ENCODE measurements around the gene ENGASE.

ENGASE gene

DNA sequence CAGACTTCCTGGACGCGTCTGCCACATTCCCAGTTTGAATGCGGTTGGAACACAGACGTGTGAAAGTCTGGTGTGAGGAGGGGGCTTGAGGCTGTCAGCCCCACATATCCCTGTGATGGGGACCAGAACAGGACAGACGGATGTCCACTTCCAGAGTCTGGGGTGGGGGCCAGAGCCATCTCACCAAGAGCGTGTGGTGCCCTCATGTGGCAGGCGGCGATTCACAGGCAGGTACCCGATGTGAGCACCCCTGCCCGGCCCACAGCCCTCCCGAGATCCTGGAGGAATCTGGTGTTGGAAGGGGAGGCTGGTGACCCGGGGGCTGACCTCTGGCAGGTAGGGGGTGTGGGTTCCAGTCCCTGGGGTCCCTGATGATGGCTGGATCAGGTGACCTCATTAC lies 51.5 kb downstream of the ENGASE start:
- no peaks in the 10 kb centered on the region for H3K79me1 ChIP-seq (ENCODE audit: low read depth, low read length)
- H4K8ac ChIP-seq (ENCODE audit: low read depth, low read length): peak overlapping the region; percentile 19
- no peak overlapping the region for H2BK15ac ChIP-seq (ENCODE audit: low read length)
- peak overlapping the region; percentile 65 for H3K18ac ChIP-seq (ENCODE audit: low read length)
- WGBS, 2 donors (ENCODE audit: extremely low coverage in 2 of 2, insufficient read length in 2 of 2, insufficient replicate concordance in 1 of 2): no CpG with 5 or more reads among the region's 12 CpGs
- peak overlapping the region; percentile 79 for H3K9ac ChIP-seq (ENCODE audit: low read depth, low read length, poor library complexity)
- no peaks in the 10 kb centered on the region for H3K36me3 ChIP-seq (replicated peaks in 1 of 2; ENCODE audit: control insufficient read depth in 2 of 2, insufficient read depth in 2 of 2, low read length in 2 of 2)
- peak overlapping the region; percentile 75 for H3K23ac ChIP-seq (ENCODE audit: low read depth, low read length, poor library complexity)
- no peak overlapping the region for H3K27ac ChIP-seq (replicated peaks; ENCODE audit: low read length)
- H3K14ac ChIP-seq (ENCODE audit: low read length): no peak overlapping the region
- peaks cover 0 to 66% (median 0%) of the 10 kb centered on the region in 3 experiments for H3K27me3 ChIP-seq (ENCODE audit: control insufficient read depth in 3 of 3, insufficient read depth in 3 of 3, low read depth in 1 of 3, low read length in 3 of 3)
- H3K4me3 ChIP-seq (ENCODE audit: low read length in 2 of 2): no peak overlapping the region
- DNase-seq (ENCODE audit: low spot score): no peak
- no peak overlapping the region for H3K4ac ChIP-seq (ENCODE audit: low read length)
- no peak overlapping the region for H2AK5ac ChIP-seq (ENCODE audit: low read depth, low read length)
- H2BK12ac ChIP-seq (ENCODE audit: low read length): no peak overlapping the region
- peaks cover 0 to 10% of the 10 kb centered on the region in 2 donors for H3K4me1 ChIP-seq (ENCODE audit: control insufficient read depth in 2 of 2, insufficient read depth in 1 of 2, low read depth in 1 of 2, low read length in 2 of 2)
- H2AFZ ChIP-seq (ENCODE audit: low read length): no peak overlapping the region
- H2BK5ac ChIP-seq (ENCODE audit: low read length): peak overlapping the region; percentile 12
- no peak overlapping the region for H3K4me2 ChIP-seq (ENCODE audit: insufficient read depth, low read length, poor library complexity, severe bottlenecking)
- H3K9me3 ChIP-seq (replicated peaks in 1 of 2; ENCODE audit: control insufficient read depth in 2 of 2, insufficient read depth in 1 of 2, low read depth in 1 of 2, low read length in 2 of 2): peaks cover 0 to 2% of the 10 kb centered on the region in 2 donors
- no peak overlapping the region for H2BK120ac ChIP-seq (ENCODE audit: low read depth, low read length)
- H4K91ac ChIP-seq (ENCODE audit: low read depth, low read length, poor library complexity): no peak overlapping the region

DNA sequence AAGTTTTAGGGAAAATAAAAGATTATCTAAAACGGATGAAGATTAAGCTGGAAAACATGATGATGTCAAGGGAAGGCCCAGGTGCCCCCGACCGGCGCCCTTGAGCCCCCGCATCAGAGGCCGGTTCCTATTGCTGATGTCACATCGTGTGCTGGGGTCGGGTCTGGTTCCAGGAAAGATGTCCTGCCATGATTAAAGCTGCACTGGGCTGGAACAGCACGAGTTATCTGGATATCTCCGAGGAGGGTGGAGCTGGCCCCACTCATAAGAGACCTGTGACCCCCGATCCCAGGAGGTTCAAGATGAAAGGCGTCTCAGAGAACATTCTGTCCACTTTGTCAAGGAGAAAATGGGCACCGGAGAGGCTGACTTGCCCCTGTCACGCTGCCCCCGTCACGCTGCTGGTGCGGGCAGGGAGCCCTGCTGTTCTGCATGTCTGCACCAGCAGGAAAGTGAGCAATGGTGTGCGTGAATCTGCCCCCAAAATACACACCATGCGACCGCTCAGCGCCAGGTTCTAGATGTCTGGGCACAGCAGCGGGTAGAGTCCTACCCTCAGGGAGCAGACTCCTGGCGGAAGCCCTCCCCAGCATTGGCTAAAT lies 53.0 kb downstream of the ENGASE start:
- no peak overlapping the region for H2BK5ac ChIP-seq (ENCODE audit: low read length)

DNA sequence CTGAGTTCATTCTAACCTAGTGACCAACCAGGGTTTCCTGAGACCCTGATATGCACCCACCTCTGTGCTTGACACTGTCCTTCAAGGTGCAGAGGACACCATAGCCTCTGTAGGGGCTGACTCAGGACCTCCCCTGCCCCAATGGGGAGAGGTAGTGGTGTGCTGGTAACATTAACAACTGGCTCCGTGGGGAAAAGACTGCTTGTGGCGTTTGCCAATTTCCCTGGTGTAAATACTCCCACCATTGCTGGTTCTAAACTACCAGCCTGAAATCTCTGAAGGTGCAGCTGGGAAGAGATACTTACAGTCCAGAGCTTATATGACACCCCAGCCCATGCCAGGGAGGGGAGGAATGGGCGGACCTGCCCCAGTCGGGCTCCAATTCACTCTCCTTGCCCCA lies 54.9 kb downstream of the ENGASE start:
- H3K4me1 ChIP-seq (ENCODE audit: control insufficient read depth in 2 of 2, insufficient read depth in 1 of 2, low read depth in 1 of 2, low read length in 2 of 2): peaks cover 0 to 7% of the 10 kb centered on the region in 2 donors
- peak overlapping the region; percentile 76 for H3K14ac ChIP-seq (ENCODE audit: low read length)
- H3K9me3 ChIP-seq (replicated peaks in 1 of 2; ENCODE audit: control insufficient read depth in 2 of 2, insufficient read depth in 1 of 2, low read depth in 1 of 2, low read length in 2 of 2): peaks cover 0 to 2% of the 10 kb centered on the region in 2 donors
- H2AK5ac ChIP-seq (ENCODE audit: low read depth, low read length): peak overlapping the region; percentile 47
- H4K91ac ChIP-seq (ENCODE audit: low read depth, low read length, poor library complexity): no peak overlapping the region
- peak overlapping the region; percentile 15 for H2BK5ac ChIP-seq (ENCODE audit: low read length)
- no peak for DNase-seq (ENCODE audit: low spot score)
- H3K4ac ChIP-seq (ENCODE audit: low read length): no peak overlapping the region
- peaks cover 0 to 79% (median 0%) of the 10 kb centered on the region in 3 experiments for H3K27me3 ChIP-seq (ENCODE audit: control insufficient read depth in 3 of 3, insufficient read depth in 3 of 3, low read depth in 1 of 3, low read length in 3 of 3)
- peak overlapping the region; percentile 49 for H3K18ac ChIP-seq (ENCODE audit: low read length)
- no peak overlapping the region for H4K8ac ChIP-seq (ENCODE audit: low read depth, low read length)
- no peak overlapping the region for H3K9ac ChIP-seq (ENCODE audit: low read depth, low read length, poor library complexity)
- peaks cover 0 to 1% of the 10 kb centered on the region in 2 donors for H3K36me3 ChIP-seq (replicated peaks in 1 of 2; ENCODE audit: control insufficient read depth in 2 of 2, insufficient read depth in 2 of 2, low read length in 2 of 2)
- no peaks in the 10 kb centered on the region for H3K79me1 ChIP-seq (ENCODE audit: low read depth, low read length)
- peak overlapping the region; percentile 13 for H3K23ac ChIP-seq (ENCODE audit: low read depth, low read length, poor library complexity)
- H3K27ac ChIP-seq (replicated peaks; ENCODE audit: low read length): no peak overlapping the region
- H2BK12ac ChIP-seq (ENCODE audit: low read length): no peak overlapping the region
- no peak overlapping the region for H3K4me3 ChIP-seq (ENCODE audit: low read length in 2 of 2)
- no CpG with 5 or more reads among the region's 4 CpGs for WGBS, 2 donors (ENCODE audit: extremely low coverage in 2 of 2, insufficient read length in 2 of 2, insufficient replicate concordance in 1 of 2)
- H2BK15ac ChIP-seq (ENCODE audit: low read length): peak overlapping the region; percentile 27
- no peak overlapping the region for H3K4me2 ChIP-seq (ENCODE audit: insufficient read depth, low read length, poor library complexity, severe bottlenecking)
- H2AFZ ChIP-seq (ENCODE audit: low read length): no peak overlapping the region
- H2BK120ac ChIP-seq (ENCODE audit: low read depth, low read length): no peak overlapping the region

More for the DNA sequence above, 53.0 kb downstream of the ENGASE start:
- Histone ChIP-seq H4K91ac (ENCODE audit: low read depth, low read length, poor library complexity) (no peak overlapping the region), H3K27ac (replicated peaks; ENCODE audit: low read length) (no peak overlapping the region), H3K4ac (ENCODE audit: low read length) (no peak overlapping the region), H3K4me3 (ENCODE audit: low read length in 2 of 2) (peak overlapping the region in 1 of 2 donors; percentile 18), H3K4me1 (ENCODE audit: control insufficient read depth in 2 of 2, insufficient read depth in 1 of 2, low read depth in 1 of 2, low read length in 2 of 2) (peaks cover 0 to 10% of the 10 kb centered on the region in 2 donors), H2BK15ac (ENCODE audit: low read length) (no peak overlapping the region), H3K79me1 (ENCODE audit: low read depth, low read length) (no peaks in the 10 kb centered on the region), H3K27me3 (ENCODE audit: control insufficient read depth in 3 of 3, insufficient read depth in 3 of 3, low read depth in 1 of 3, low read length in 3 of 3) (peaks cover 0 to 74% (median 0%) of the 10 kb centered on the region in 3 experiments), H2BK12ac (ENCODE audit: low read length) (no peak overlapping the region), H2AFZ (ENCODE audit: low read length) (no peak overlapping the region), H3K14ac (ENCODE audit: low read length) (no peak overlapping the region), H3K18ac (ENCODE audit: low read length) (no peak overlapping the region), H3K9ac (ENCODE audit: low read depth, low read length, poor library complexity) (no peak overlapping the region), H3K23ac (ENCODE audit: low read depth, low read length, poor library complexity) (no peak overlapping the region), H3K9me3 (replicated peaks in 1 of 2; ENCODE audit: control insufficient read depth in 2 of 2, insufficient read depth in 1 of 2, low read depth in 1 of 2, low read length in 2 of 2) (peaks cover 0 to 2% of the 10 kb centered on the region in 2 donors), H2AK5ac (ENCODE audit: low read depth, low read length) (no peak overlapping the region), H3K36me3 (replicated peaks in 1 of 2; ENCODE audit: control insufficient read depth in 2 of 2, insufficient read depth in 2 of 2, low read length in 2 of 2) (no peaks in the 10 kb centered on the region), H3K4me2 (ENCODE audit: insufficient read depth, low read length, poor library complexity, severe bottlenecking) (no peak overlapping the region), H2BK120ac (ENCODE audit: low read depth, low read length) (no peak overlapping the region), H4K8ac (ENCODE audit: low read depth, low read length) (no peak overlapping the region)
- WGBS, 2 donors (ENCODE audit: extremely low coverage in 2 of 2, insufficient read length in 2 of 2, insufficient replicate concordance in 1 of 2): no CpG with 5 or more reads among the region's 23 CpGs
- DNase-seq (ENCODE audit: low spot score): no peak

DNA sequence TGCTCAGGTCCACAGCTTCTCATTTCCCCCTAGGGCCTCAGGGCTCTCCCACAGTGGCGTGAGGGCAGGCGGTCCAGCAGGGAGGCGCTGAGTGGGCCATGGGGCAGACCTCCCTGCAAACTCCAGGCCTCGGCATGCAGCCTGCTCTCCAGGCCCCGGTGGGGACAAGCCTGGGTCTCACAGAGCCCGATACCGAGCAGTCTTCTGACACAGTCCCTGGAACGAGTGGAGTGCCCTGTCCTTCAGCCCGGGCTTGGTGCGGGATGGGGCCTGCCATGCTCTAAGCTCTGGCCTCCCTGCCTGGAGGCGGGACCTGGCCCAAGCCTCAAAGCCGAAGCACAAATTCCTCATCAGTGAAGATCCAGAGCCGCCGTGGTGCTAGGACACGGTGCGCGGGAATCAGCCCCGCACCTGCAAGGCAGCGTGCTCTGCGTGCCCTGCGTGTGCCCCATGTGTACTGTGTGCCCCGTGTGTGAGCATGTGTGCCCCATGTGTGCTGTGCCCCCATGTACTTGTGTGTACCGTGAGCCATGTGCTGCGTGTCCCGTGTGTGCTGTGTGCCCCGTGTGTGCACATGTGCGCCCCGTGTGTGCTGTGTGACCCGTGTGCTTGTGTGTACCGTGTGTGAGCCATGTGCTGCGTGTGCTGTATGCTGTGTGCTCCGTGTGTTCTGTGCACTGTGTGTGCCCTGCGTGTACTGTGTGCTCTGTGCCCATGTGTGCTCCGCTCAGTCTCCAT lies 56.1 kb downstream of the ENGASE start:
- no peak overlapping the region for H2AFZ ChIP-seq (ENCODE audit: low read length)
- DNase-seq (ENCODE audit: low spot score): no peak
- H3K23ac ChIP-seq (ENCODE audit: low read depth, low read length, poor library complexity): peak overlapping the region; percentile 95
- peaks cover 0 to 5% of the 10 kb centered on the region in 2 donors for H3K4me1 ChIP-seq (ENCODE audit: control insufficient read depth in 2 of 2, insufficient read depth in 1 of 2, low read depth in 1 of 2, low read length in 2 of 2)
- H3K36me3 ChIP-seq (replicated peaks in 1 of 2; ENCODE audit: control insufficient read depth in 2 of 2, insufficient read depth in 2 of 2, low read length in 2 of 2): peaks cover 0 to 1% of the 10 kb centered on the region in 2 donors
- WGBS, 2 donors (ENCODE audit: extremely low coverage in 2 of 2, insufficient read length in 2 of 2, insufficient replicate concordance in 1 of 2): no CpG with 5 or more reads among the region's 34 CpGs
- peak overlapping the region; percentile 97 for H3K14ac ChIP-seq (ENCODE audit: low read length)
- no peak overlapping the region for H2BK5ac ChIP-seq (ENCODE audit: low read length)
- H3K27ac ChIP-seq (replicated peaks; ENCODE audit: low read length): no peak overlapping the region
- no peak overlapping the region for H3K4me2 ChIP-seq (ENCODE audit: insufficient read depth, low read length, poor library complexity, severe bottlenecking)
- H2BK15ac ChIP-seq (ENCODE audit: low read length): peak overlapping the region; percentile 21
- no peak overlapping the region for H2BK120ac ChIP-seq (ENCODE audit: low read depth, low read length)
- H4K91ac ChIP-seq (ENCODE audit: low read depth, low read length, poor library complexity): peak overlapping the region; percentile 85
- H3K18ac ChIP-seq (ENCODE audit: low read length): peak overlapping the region; percentile 88
- peaks cover 0 to 80% (median 0%) of the 10 kb centered on the region in 3 experiments for H3K27me3 ChIP-seq (ENCODE audit: control insufficient read depth in 3 of 3, insufficient read depth in 3 of 3, low read depth in 1 of 3, low read length in 3 of 3)
- H4K8ac ChIP-seq (ENCODE audit: low read depth, low read length): peak overlapping the region; percentile 54
- H3K79me1 ChIP-seq (ENCODE audit: low read depth, low read length): no peaks in the 10 kb centered on the region
- peak overlapping the region; percentile 81 for H2AK5ac ChIP-seq (ENCODE audit: low read depth, low read length)
- peak overlapping the region; percentile 54 for H3K9ac ChIP-seq (ENCODE audit: low read depth, low read length, poor library complexity)
- H3K4me3 ChIP-seq (ENCODE audit: low read length in 2 of 2): peak overlapping the region in 1 of 2 donors; percentile 71
- H3K4ac ChIP-seq (ENCODE audit: low read length): peak overlapping the region; percentile 91
- H3K9me3 ChIP-seq (replicated peaks in 1 of 2; ENCODE audit: control insufficient read depth in 2 of 2, insufficient read depth in 1 of 2, low read depth in 1 of 2, low read length in 2 of 2): peaks cover 0 to 2% of the 10 kb centered on the region in 2 donors
- peak overlapping the region; percentile 92 for H2BK12ac ChIP-seq (ENCODE audit: low read length)

Measured in neuronal stem cell (in vitro differentiated cells).